ENCODE data around the gene FABP3.

DNA sequence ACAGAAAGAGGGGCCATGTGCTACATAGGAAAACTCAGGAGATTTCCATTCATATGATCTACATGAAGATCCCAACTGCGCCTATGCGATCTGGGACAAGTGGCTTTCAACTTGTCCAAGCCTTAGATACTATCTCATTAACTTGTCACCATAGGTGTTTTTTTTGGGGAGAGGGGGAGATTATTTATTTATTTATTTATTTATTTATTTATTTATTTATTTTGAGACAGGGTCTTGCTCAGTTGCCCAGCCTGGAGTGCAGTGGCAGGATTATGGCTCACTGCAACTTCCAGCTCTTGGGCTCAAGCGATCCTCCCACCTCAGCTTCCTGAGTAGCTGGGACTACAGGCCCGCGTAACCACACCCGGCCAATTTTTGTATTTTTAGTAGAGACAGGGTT is 11.3 kb downstream of the FABP3 start:
- TF ChIP-seq, protein P1, sequence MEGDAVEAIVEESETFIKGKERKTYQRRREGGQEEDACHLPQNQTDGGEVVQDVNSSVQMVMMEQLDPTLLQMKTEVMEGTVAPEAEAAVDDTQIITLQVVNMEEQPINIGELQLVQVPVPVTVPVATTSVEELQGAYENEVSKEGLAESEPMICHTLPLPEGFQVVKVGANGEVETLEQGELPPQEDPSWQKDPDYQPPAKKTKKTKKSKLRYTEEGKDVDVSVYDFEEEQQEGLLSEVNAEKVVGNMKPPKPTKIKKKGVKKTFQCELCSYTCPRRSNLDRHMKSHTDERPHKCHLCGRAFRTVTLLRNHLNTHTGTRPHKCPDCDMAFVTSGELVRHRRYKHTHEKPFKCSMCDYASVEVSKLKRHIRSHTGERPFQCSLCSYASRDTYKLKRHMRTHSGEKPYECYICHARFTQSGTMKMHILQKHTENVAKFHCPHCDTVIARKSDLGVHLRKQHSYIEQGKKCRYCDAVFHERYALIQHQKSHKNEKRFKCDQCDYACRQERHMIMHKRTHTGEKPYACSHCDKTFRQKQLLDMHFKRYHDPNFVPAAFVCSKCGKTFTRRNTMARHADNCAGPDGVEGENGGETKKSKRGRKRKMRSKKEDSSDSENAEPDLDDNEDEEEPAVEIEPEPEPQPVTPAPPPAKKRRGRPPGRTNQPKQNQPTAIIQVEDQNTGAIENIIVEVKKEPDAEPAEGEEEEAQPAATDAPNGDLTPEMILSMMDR (IDR thresholded peaks at IDR 0.05), result no peak
- no peak for TF ChIP-seq POLR2A (IDR thresholded peaks at IDR 0.05; ENCODE audit: low read length)
- TF ChIP-seq FOSL2 (IDR thresholded peaks at IDR 0.05), result no peak
- TF ChIP-seq FOSL2 (CRISPR knock-in tag; IDR thresholded peaks at IDR 0.05), result no peak
- TF ChIP-seq TP53 (CRISPR knock-in tag; IDR thresholded peaks at IDR 0.05), result no peak
- TF ChIP-seq, protein P2, sequence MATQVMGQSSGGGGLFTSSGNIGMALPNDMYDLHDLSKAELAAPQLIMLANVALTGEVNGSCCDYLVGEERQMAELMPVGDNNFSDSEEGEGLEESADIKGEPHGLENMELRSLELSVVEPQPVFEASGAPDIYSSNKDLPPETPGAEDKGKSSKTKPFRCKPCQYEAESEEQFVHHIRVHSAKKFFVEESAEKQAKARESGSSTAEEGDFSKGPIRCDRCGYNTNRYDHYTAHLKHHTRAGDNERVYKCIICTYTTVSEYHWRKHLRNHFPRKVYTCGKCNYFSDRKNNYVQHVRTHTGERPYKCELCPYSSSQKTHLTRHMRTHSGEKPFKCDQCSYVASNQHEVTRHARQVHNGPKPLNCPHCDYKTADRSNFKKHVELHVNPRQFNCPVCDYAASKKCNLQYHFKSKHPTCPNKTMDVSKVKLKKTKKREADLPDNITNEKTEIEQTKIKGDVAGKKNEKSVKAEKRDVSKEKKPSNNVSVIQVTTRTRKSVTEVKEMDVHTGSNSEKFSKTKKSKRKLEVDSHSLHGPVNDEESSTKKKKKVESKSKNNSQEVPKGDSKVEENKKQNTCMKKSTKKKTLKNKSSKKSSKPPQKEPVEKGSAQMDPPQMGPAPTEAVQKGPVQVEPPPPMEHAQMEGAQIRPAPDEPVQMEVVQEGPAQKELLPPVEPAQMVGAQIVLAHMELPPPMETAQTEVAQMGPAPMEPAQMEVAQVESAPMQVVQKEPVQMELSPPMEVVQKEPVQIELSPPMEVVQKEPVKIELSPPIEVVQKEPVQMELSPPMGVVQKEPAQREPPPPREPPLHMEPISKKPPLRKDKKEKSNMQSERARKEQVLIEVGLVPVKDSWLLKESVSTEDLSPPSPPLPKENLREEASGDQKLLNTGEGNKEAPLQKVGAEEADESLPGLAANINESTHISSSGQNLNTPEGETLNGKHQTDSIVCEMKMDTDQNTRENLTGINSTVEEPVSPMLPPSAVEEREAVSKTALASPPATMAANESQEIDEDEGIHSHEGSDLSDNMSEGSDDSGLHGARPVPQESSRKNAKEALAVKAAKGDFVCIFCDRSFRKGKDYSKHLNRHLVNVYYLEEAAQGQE (IDR thresholded peaks at IDR 0.05), result no peak
- no peak for TF ChIP-seq RNF2 (IDR thresholded peaks at IDR 0.05; ENCODE audit: borderline replicate concordance, low read depth)

All from A549 (cell line).